C4-2B (cell line): ENCODE measurements around the gene YTHDF2.

Experiments
- ZFX ChIP-seq: fragments of 450-650 bp; IDR thresholded peaks from 2 replicates; pipeline ENCODE4 v1.6.1; 2017
- TF ChIP-seq, protein P1 (sequence below): fragments of 450-650 bp; conservative IDR thresholded peaks from 2 replicates; pipeline ENCODE4 v1.5.1; 2017; ENCODE audit warnings: mild to moderate bottlenecking

- TF ChIP-seq, protein P1, sequence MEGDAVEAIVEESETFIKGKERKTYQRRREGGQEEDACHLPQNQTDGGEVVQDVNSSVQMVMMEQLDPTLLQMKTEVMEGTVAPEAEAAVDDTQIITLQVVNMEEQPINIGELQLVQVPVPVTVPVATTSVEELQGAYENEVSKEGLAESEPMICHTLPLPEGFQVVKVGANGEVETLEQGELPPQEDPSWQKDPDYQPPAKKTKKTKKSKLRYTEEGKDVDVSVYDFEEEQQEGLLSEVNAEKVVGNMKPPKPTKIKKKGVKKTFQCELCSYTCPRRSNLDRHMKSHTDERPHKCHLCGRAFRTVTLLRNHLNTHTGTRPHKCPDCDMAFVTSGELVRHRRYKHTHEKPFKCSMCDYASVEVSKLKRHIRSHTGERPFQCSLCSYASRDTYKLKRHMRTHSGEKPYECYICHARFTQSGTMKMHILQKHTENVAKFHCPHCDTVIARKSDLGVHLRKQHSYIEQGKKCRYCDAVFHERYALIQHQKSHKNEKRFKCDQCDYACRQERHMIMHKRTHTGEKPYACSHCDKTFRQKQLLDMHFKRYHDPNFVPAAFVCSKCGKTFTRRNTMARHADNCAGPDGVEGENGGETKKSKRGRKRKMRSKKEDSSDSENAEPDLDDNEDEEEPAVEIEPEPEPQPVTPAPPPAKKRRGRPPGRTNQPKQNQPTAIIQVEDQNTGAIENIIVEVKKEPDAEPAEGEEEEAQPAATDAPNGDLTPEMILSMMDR, result no peak
- TF ChIP-seq ZFX, result no peak
Measured at GRCh38 chr1:28756846-28757245, 20.1 kb downstream of the YTHDF2 start.
